Fibroblast of the aortic adventitia (primary cell): ENCODE data around the gene DTD1. TPM values are rescaled to one million over a fixed set of nuclear protein-coding genes. Genes with fewer than 3 reads are reported as not detected.
"Not testable (repeated sequence)": the region's sequence is repeated elsewhere in the genome, so short reads cannot be mapped to it uniquely, and the experiment has no call there.

ENCODE experiments used
- DNase-seq: peaks from one replicate; pipeline ENCODE4 v3.0.0-alpha.2; 2010; ENCODE audit warnings: low read depth
- H3K4me3 ChIP-seq: 2 replicates; pipeline ENCODE4 v1.5.1; 2011; ENCODE audit warnings: low read depth, mild to moderate bottlenecking, control low read depth, low read length, moderate library complexity
- CTCF ChIP-seq: IDR thresholded peaks from 2 replicates; pipeline ENCODE4 v1.5.1; 2011; ENCODE audit warnings: mild to moderate bottlenecking, low read length, control low read depth, inconsistent platforms; ENCODE audit not compliant: insufficient read depth
- total RNA-seq: library from RNA; depleted of rRNA; stranded (reverse); fragments of >200 nt; gene quantifications from 2 replicates; pipeline ENCODE4 v1.2.3, GENCODE V29; 2012; ENCODE audit warnings: low replicate concordance

DTD1 gene
- total RNA-seq, 1 donor: 69.8 TPM

- TF ChIP-seq CTCF: no peak
- H3K4me3 ChIP-seq: no peak overlapping the region
- DNase-seq: no peak
Observed at GRCh38 chr20:18754653-18755045, 166.8 kb downstream of the DTD1 start.

- not testable (repeated sequence) for H3K4me3 ChIP-seq, DNase-seq
Observed at GRCh38 chr20:18760852-18761251, 173.0 kb downstream of the DTD1 start.

GRCh38 chr20:18767676-18768075 lies 179.8 kb downstream of the DTD1 start:
- no peak for TF ChIP-seq CTCF
- H3K4me3 ChIP-seq: no peak overlapping the region
- no peak for DNase-seq

GRCh38 chr20:18773566-18773965 lies 185.7 kb downstream of the DTD1 start:
- no peak overlapping the region for H3K4me3 ChIP-seq
- no peak for TF ChIP-seq CTCF
- no peak for DNase-seq

GRCh38 chr20:18774207-18774606 lies 186.4 kb downstream of the DTD1 start:
- no peak for DNase-seq
- TF ChIP-seq CTCF: no peak

GRCh38 chr20:18775633-18776032 lies 187.8 kb downstream of the DTD1 start:
- H3K4me3 ChIP-seq: no peak overlapping the region
- no peak for TF ChIP-seq CTCF
- DNase-seq: no peak

More at GRCh38 chr20:18774207-18774606, 186.4 kb downstream of the DTD1 start:
- no peak overlapping the region for H3K4me3 ChIP-seq

GRCh38 chr20:18778690-18779392 lies 191.0 kb downstream of the DTD1 start:
- no peak for DNase-seq
- H3K4me3 ChIP-seq: no peak overlapping the region
- TF ChIP-seq CTCF: no peak
